ENCODE results near the gene CPSF6. TPM values are rescaled to one million over a fixed set of nuclear protein-coding genes. Genes with fewer than 3 reads are reported as not detected.

Gene CPSF6
- total RNA-seq, 1 donor: 27.2 TPM

DNA sequence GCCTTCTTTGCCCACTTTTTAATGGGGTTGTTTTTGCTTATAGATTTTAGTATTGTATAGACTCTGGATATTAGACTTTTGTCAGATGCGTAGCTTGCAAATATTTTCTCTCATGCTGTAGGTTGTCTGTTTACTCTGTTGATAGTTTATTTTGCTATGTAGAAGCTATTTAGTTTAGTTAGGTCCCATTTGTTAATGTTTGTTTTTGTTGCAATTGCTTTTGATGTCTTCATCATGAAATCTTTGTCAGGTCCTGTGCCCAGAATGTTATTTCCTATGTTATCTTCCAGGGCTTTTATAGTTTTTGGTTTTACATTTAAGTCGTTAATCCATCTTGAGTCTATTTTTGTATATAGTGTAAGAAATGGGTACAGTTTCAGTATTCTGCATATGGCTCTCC is 78.9 kb downstream of the CPSF6 start:
- TF ChIP-seq, protein P1, sequence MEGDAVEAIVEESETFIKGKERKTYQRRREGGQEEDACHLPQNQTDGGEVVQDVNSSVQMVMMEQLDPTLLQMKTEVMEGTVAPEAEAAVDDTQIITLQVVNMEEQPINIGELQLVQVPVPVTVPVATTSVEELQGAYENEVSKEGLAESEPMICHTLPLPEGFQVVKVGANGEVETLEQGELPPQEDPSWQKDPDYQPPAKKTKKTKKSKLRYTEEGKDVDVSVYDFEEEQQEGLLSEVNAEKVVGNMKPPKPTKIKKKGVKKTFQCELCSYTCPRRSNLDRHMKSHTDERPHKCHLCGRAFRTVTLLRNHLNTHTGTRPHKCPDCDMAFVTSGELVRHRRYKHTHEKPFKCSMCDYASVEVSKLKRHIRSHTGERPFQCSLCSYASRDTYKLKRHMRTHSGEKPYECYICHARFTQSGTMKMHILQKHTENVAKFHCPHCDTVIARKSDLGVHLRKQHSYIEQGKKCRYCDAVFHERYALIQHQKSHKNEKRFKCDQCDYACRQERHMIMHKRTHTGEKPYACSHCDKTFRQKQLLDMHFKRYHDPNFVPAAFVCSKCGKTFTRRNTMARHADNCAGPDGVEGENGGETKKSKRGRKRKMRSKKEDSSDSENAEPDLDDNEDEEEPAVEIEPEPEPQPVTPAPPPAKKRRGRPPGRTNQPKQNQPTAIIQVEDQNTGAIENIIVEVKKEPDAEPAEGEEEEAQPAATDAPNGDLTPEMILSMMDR (IDR thresholded peaks at IDR 0.05; ENCODE audit: insufficient read depth, low read depth, low read length): no peak
- H3K4me3 ChIP-seq (ENCODE audit: low read depth, low read length): no peak overlapping the region
- no peak for DNase-seq (ENCODE audit: low read depth)

DNA sequence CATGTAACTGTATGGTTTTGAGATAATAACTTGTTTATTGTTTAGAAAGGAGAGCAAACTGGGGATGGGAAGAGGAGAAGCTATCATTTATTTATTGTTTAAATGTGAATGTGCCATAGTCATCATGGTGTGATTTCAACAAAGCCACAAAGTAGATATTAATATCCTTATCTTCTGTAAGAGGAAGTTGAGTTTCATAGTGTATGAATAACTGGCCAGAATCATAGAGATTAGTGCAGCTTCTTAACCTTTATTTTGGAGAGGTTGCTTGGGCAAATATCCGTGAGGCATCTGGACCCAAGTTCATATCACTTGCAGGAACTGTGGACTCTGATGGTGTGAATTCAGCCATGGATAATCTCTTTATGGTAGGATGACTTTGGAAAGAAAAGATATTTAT is 82.0 kb downstream of the CPSF6 start:
- H3K4me3 ChIP-seq (ENCODE audit: low read depth, low read length): no peak overlapping the region
- TF ChIP-seq, protein P1 (IDR thresholded peaks at IDR 0.05; ENCODE audit: insufficient read depth, low read depth, low read length): no peak
- no peak for DNase-seq (ENCODE audit: low read depth)

Other genes with a start within 250 kb of the CPSF6 start
- not detected in 2 replicates for gene LYZ, start 108.8 kb downstream of the CPSF6 start, total RNA-seq
- gene YEATS4, start 120.2 kb downstream of the CPSF6 start, total RNA-seq: 10.8 and 13.9 TPM in 2 replicates
- gene FRS2, start 230.8 kb downstream of the CPSF6 start, total RNA-seq: 57.3 and 70.0 TPM in 2 replicates